Panc1 (cell line): ENCODE measurements around the gene ENTREP1.

Experiments used
- CTCF ChIP-seq: fragments of 450-650 bp; IDR thresholded peaks from 2 replicates; pipeline ENCODE4 v1.5.1; 2017; ENCODE audit warnings: mild to moderate bottlenecking
- POLR2AphosphoS5 ChIP-seq: IDR thresholded peaks from 2 replicates; pipeline ENCODE4 v1.6.1; 2012; ENCODE audit warnings: mild to moderate bottlenecking, low read depth, low read length, moderate library complexity
- SIN3A ChIP-seq: IDR thresholded peaks from 2 replicates; pipeline ENCODE4 v1.6.1; 2012; ENCODE audit warnings: low read depth, mild to moderate bottlenecking, low read length, moderate library complexity, borderline replicate concordance; ENCODE audit not compliant: insufficient read depth
- TCF7L2 ChIP-seq: IDR thresholded peaks from 2 replicates; pipeline ENCODE4 v1.6.1; 2011; ENCODE audit warnings: mild to moderate bottlenecking, low read depth, low read length, inconsistent platforms
- TF ChIP-seq, protein P1 (sequence below), 2 experiments: IDR thresholded peaks; 2 replicates each; pipeline ENCODE4 v1.6.1; 2011 to 2012; ENCODE audit warnings: low read depth in 2 of 2, control low read depth in 1 of 2, low read length in 1 of 2, mild to moderate bottlenecking in 1 of 2, moderate library complexity in 1 of 2; ENCODE audit not compliant: insufficient read depth in 1 of 2

DNA sequence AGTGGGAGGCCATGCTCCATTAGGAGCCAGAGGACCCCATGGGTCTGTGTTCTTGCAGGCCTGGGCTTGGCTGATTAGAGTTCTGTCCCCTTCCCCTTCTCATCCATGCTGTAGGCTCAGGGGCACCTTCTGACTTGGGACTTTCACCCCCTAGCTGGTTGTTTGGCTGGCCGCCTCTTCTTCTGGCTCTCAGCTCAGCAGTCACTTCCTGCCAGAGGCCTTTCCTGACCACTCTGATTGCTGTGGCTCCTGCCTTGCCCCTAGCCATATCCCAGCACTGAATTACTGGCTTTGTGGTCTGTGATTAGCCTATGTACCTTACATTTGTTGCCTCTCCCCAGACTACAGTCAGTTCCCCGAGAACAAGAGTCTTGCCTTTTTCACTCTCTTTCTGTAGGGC, 14.6 kb downstream of the ENTREP1 start:
- no peak for TF ChIP-seq CTCF
- TF ChIP-seq POLR2AphosphoS5, result no peak
- TF ChIP-seq, protein P1, sequence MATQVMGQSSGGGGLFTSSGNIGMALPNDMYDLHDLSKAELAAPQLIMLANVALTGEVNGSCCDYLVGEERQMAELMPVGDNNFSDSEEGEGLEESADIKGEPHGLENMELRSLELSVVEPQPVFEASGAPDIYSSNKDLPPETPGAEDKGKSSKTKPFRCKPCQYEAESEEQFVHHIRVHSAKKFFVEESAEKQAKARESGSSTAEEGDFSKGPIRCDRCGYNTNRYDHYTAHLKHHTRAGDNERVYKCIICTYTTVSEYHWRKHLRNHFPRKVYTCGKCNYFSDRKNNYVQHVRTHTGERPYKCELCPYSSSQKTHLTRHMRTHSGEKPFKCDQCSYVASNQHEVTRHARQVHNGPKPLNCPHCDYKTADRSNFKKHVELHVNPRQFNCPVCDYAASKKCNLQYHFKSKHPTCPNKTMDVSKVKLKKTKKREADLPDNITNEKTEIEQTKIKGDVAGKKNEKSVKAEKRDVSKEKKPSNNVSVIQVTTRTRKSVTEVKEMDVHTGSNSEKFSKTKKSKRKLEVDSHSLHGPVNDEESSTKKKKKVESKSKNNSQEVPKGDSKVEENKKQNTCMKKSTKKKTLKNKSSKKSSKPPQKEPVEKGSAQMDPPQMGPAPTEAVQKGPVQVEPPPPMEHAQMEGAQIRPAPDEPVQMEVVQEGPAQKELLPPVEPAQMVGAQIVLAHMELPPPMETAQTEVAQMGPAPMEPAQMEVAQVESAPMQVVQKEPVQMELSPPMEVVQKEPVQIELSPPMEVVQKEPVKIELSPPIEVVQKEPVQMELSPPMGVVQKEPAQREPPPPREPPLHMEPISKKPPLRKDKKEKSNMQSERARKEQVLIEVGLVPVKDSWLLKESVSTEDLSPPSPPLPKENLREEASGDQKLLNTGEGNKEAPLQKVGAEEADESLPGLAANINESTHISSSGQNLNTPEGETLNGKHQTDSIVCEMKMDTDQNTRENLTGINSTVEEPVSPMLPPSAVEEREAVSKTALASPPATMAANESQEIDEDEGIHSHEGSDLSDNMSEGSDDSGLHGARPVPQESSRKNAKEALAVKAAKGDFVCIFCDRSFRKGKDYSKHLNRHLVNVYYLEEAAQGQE (IDR thresholded peaks at IDR 0.05; ENCODE audit: insufficient read depth in 1 of 2, low read depth in 2 of 2, low read length in 1 of 2), result no peak
- no peak for TF ChIP-seq SIN3A
- TF ChIP-seq TCF7L2, result no peak
